Esophagus muscularis mucosa (tissue), 3 donors: Measurements from ENCODE around the gene CYTH3.

ENCODE experiments used
- CTCF ChIP-seq, 3 experiments: fragments of 200-600 bp in 2 of 3; fragments of 450-650 bp in 1 of 3; sonication (generic) in 2 of 3; IDR thresholded peaks; one replicate each; pipeline ENCODE4 v1.5.1; 2017 to 2019; ENCODE audit warnings: antibody characterized with exemption in 3 of 3, mild to moderate bottlenecking in 2 of 3, moderate library complexity in 1 of 3
- POLR2A ChIP-seq: fragments of 450-650 bp; IDR thresholded peaks from one replicate; pipeline ENCODE4 v1.6.1; 2017; ENCODE audit warnings: antibody characterized with exemption, moderate library complexity, mild to moderate bottlenecking, low read depth
- POLR2AphosphoS5 ChIP-seq, 2 donors: sonication (generic); formaldehyde crosslinking; IDR thresholded peaks; one replicate each; pipeline ENCODE4 v1.6.1; 2017; ENCODE audit warnings: antibody characterized with exemption in 2 of 2

- TF ChIP-seq CTCF (IDR thresholded peaks at IDR 0.05) (no peak), POLR2AphosphoS5 (IDR thresholded peaks at IDR 0.05) (no peak), POLR2A (no peak)
Measured at GRCh38 chr7:6212008-6212407, 60.4 kb downstream of the CYTH3 start.
